ENCODE measurements around the gene DAP. TPM values are rescaled to one million over a fixed set of nuclear protein-coding genes. Genes with fewer than 3 reads are reported as not detected.
"Not testable (repeated sequence)": the region's sequence is repeated elsewhere in the genome, so short reads cannot be mapped to it uniquely, and the experiment has no call there.

Gene DAP
- 151 TPM for polyA plus RNA-seq (2013, experiment 1 of 2; ENCODE audit: insufficient read length)
- 155 TPM for polyA plus RNA-seq (2013, experiment 2 of 2; ENCODE audit: insufficient read length)

- DNase-seq, result peak; percentile 89
These were observed at the start of gene DAP for GRCh38 chr5:10761185-10761932. DAP (minus strand) TSS chr5:10761234; CDS start chr5:10761068, 166 bp downstream.

DNA sequence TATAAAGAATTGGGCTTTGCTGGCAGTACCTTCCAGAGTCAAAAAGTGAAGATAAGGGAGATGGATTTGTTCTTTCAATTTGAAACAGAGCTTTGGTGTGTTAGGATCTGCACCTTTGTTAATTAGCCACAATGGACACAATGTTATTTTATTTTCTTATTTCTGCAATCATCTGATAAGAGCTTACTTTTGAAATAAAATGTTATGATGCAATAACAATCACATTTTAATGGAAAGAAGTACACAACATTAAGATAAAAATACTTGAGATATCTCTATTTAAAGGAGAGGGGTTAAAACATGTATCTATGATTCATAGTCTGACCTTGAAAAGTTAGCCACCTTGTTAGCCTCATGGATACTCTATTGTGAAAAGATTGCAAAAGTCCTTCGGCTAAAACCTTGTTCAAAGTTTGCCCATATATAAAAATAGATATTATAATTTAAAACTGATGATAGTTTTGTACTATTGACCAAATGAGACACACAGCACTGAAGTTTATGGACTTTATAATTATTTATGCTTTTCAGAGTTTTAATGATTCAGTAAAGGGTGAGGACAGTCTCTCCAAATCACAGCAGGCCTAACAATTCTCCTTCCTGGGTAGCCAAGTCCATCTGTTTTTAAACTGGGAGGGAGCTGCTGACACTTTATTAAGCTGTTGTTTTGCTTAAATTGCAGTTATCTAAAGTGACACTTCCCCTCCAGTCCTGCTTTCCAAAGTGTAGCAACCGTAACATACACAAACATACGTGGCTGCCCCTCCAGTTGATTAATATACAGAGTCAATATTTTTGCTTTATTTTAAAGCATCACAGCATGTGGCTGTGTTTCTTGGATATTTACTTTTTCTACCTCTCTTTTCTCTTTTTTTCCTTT, 47.6 kb upstream of the DAP start:
- no peak for DNase-seq

DNA sequence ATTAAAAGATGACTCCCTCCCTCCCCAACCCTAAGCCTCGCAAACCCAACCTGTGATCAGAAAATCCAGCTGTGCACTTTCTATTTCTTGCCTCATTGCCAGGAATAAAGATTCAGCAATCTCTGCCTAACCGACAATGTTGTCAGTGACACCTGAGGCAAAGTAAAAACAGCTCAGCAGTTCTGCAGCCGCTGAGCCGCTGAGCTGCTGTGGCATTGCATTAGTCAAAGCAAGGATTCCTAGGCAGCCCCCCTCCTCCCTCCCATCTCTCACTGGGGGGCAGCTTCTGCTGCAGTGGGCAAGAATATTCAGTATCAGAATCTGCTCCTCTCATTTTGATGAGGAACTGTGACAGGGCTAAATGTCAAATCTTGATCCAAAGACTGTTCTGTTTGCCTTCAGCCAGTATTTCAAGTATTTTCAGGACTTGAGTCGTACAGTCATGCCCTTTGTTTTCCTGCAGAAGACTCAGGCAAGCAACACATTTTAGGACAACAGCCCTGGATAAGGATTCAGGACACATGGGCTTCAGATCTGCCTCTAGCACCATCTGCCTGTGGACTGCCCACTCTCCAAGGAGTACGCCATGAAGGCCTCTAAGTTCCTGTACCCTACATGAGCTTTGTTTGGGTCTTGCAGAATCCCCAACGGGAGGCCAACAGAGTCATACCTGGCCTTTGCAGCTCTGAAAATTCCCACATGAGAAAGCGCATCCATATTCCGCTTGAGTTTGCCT, 41.1 kb upstream of the DAP start:
- DNase-seq, result no peak

DNA sequence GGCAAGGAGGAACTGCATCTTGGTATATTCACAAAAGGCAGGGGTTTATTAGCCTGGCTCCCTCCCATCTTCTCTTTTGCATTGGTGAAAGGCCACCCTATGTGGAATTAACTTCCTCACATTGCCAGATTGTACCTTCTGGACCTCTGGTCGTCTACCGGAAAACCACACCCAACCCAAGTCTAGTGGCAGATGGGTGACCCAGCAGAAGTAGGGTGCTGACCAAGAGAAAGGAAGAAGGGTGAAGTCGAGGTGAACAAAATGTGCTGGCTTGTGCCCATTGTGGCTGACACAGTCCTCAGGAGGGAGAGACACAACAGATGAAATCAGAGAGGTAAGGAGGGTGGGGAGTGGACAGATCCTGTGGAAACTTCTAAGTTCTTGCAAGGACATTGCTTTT, 39.8 kb upstream of the DAP start:
- no peak for DNase-seq

DNA sequence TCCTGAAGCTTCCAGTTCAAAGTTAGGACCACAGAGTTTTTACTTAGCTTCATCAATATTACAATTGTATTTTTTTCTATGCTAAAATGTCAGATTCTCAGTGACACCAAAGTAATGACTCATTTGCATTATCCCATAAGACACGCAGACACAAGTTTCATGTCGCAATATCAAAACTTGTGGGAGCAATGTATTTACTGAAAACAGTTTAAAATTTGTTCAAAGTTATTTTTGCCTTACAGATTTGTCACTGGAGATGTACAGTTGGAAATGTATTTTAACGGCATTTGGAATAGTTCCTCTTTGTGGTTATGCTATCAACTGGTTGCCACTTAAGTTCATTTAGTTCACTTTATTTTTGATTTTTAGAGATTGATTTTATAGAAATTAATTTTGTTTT, 36.2 kb upstream of the DAP start:
- DNase-seq, result peak; percentile 14

DNA sequence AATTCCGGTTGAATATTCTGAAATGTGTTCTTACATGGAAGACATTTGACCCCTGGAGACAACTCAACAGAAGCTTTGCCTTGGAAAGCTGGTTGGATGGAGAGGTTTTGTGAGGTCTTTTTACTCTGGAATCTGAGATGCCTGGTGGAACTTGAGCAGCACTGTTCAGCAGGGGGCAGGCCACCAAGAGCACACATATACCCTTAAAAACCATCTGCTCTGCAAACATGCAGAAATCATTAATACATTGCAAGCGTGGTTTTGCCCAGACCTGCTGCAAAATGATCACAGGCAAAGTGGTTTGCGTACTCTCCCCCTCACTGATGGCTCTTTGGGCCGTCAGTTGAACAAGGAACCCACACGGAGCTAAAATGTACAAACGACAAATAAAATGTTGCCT, 32.8 kb upstream of the DAP start:
- DNase-seq, result no peak

GRCh38 chr5:10792336-10792735, 31.3 kb upstream of the DAP start:
- no peak for DNase-seq

DNA sequence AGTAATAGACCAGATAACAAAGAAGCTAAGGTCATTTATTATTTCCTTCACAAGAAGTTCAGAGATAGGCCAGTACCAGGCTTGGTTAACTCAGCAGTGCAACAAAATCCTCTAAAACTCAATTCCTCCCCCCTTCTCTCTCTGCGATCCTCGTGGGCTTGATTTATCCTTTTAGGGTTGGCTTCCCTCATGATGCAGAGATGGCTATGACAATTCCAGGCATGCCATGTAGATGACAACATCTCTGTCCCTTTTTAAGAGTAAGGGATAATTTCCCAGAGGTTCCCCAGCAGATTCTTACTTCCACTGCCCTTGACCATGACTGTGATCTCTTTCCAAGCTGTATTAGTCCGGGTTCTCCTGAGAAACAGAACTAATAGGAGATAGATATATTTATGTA, 28.7 kb upstream of the DAP start:
- DNase-seq, result peak; percentile 28

DNA sequence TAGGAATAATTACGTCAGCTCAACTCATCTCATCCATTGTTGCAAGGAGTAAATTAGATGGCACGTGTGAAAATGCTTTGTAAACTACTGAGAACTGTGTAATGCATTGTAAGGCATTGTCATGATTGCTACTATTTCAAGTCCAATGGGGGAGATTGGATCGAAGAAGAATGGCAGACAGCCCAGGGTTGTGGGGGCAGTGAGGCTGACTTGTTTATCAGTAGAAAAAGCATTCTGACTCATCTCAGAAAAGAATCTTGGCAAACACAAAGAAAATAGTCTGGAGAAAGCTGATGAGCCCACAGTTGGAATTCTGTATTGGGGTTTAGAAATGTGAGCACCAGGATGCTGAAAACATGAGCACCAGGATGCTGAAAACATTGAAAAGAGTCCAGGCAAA, 28.0 kb upstream of the DAP start:
- peak; percentile 81 for DNase-seq

- no peak for DNase-seq
These were observed 27.3 kb upstream of the DAP start for GRCh38 chr5:10788358-10788757.

GRCh38 chr5:10786835-10787234, 25.8 kb upstream of the DAP start:
- no peak for DNase-seq

DNA sequence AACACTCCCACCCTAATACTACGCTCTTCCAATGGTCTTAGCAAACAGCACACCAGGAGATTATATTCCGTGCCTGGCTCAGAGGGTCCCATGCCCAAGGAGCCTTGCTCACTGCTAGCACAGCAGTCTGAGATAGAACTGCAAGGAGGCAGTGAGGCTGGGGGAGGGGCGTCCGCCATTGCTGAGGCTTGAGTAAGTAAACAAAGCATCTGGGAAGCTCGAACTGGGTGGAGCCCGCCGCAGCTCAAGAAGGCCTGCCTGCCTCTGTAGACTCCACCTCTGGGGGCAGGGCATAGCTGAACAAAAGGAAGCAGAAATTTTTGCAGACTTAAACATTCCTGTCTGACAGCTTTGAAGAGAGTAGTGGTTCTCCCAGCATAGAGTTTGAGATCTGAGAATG, 19.2 kb upstream of the DAP start:
- not testable (repeated sequence) for DNase-seq

- DNase-seq, result no peak
These were observed 18.6 kb upstream of the DAP start for GRCh38 chr5:10779592-10779991.

DNA sequence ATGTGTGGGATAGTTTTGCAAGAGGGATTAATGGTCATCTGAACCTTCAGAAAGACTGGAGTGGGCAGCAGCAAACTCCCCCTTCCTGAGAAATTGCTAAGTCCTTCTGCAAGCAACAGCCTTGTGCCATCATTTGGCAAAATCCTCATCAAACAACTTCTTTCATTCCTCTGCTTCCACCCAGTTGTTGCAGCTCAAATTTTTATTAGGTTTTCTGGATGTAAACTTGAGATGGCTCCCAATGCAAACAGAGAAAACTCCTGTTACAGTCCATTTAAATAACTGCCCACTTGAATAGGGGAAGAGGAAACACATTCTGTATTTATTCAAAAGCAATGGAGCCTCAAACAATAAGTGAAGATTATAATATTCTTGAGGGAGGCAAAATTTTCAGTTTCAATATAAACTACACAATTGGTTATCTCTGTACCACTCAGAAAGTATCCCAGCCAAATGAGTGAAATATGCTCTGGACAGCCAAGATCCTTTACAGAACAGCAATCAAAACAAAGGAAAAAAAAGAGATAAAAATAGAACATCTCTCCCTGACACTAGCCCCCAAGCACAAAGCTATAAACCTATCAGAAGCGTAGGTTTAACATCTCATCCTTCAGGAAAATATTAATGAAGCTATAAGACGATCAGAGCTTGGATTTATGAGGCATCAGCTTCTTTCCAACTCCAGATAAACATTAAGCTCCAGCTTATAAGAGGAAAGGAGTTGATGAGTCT, 17.3 kb upstream of the DAP start:
- no peak for DNase-seq

DNA sequence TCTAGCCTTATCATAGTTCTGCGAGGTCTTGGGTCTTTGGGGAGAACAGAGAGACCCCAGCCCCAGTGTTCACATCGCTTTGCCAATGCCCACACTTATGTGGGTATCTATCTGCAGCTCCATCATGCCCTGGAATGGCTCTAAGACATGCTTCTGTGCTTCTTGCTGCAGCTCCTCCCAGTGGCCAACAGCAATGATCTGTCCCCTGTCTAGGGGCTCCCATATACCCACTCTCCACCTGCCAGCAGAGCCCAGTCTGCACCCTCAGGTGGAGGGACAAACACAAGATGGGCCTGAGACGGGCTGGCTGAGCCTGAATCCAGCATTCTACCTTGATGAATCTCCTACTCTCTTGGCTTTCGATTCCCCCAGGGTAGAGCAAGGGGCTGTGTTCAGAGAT, 14.6 kb upstream of the DAP start:
- DNase-seq, result no peak

GRCh38 chr5:10772901-10773585, 12.0 kb upstream of the DAP start:
- DNase-seq, result no peak

- no peak for DNase-seq
These were observed 7.4 kb upstream of the DAP start for GRCh38 chr5:10768328-10768899.

DNA sequence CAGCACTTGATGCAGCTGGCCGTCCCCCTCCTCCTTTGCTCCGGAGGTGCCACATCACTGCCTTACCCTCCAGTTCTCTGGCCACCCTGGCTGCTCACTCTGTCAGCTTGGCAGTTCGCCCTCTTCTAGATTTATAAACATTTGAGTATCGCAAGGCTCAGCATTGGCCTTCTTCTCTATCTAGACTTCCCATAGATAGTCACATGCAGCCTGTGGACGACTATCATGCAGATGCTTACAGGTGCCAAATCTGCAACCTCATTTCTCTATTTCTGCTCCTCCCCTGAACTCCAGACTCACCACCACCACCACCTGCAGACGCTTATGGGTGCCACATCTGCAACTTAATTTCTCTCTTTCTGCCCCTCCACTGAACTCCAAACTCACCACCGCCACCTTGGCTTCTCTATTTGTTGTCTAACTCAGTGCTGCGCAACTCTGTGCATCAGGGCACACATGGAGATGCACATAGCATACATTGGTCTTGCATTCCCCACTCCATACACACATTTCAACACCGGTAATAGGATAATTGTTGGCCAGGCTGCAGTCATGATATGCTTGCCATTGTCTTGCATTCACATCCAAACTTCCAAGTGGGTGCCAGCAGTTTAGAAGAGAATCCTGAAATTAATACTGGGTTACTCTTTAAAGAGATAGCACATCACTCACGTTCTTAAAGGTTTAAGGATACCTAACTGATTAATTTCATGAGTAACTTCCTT, 1.9 kb upstream of the DAP start:
- no peak for DNase-seq

- no peak for DNase-seq
These were observed 1.1 kb upstream of the DAP start for GRCh38 chr5:10761933-10762775.

- no peak for DNase-seq
These were observed 181 bp downstream of the DAP start for GRCh38 chr5:10760921-10761184.
